Superior temporal gyrus (tissue), 1 donor: Measurements from ENCODE around the gene C2CD4D.
"Not testable (repeated sequence)": the region's sequence is repeated elsewhere in the genome, so short reads cannot be mapped to it uniquely, and the experiment has no call there.

Source experiments
- DNase-seq: peaks from one replicate; pipeline ENCODE4 v3.0.0-alpha.2; 2016; ENCODE audit errors: extremely low spot score

C2CD4D gene

GRCh38 chr1:151858886-151859665 is 19.5 kb upstream of the C2CD4D start:
- DNase-seq: no peak

- no peak for DNase-seq
Measured at GRCh38 chr1:151858030-151858746, 18.6 kb upstream of the C2CD4D start.

- DNase-seq: no peak
Measured at GRCh38 chr1:151855933-151856332, 16.3 kb upstream of the C2CD4D start.

- not testable (repeated sequence) for DNase-seq
Measured at GRCh38 chr1:151855516-151855915, 15.9 kb upstream of the C2CD4D start.

- DNase-seq: no peak
Measured at GRCh38 chr1:151854658-151855057, 15.0 kb upstream of the C2CD4D start.

- no peak for DNase-seq
Measured at GRCh38 chr1:151853411-151853943, 13.9 kb upstream of the C2CD4D start, which contains the start of gene THEM5. Gene THEM5, minus strand, starts transcription at chr1:151853712. Its CDS starts 147 bp downstream, at chr1:151853565.

GRCh38 chr1:151852733-151853132 is 13.1 kb upstream of the C2CD4D start:
- DNase-seq: no peak

- DNase-seq: no peak
Measured at GRCh38 chr1:151851886-151852285, 12.3 kb upstream of the C2CD4D start.

GRCh38 chr1:151849871-151850270 is 10.3 kb upstream of the C2CD4D start:
- DNase-seq: no peak

- no peak for DNase-seq
Measured at GRCh38 chr1:151849126-151849525, 9.5 kb upstream of the C2CD4D start.

- DNase-seq: no peak
Measured at GRCh38 chr1:151847867-151848596, 8.4 kb upstream of the C2CD4D start.

- no peak for DNase-seq
Measured at GRCh38 chr1:151846686-151847237, 7.1 kb upstream of the C2CD4D start.

GRCh38 chr1:151846062-151846568 is 6.5 kb upstream of the C2CD4D start:
- no peak for DNase-seq

GRCh38 chr1:151843398-151843797 is 3.8 kb upstream of the C2CD4D start:
- no peak for DNase-seq

GRCh38 chr1:151841141-151841540 is 1.5 kb upstream of the C2CD4D start:
- DNase-seq: peak; percentile 31

GRCh38 chr1:151840421-151840820 is 801 bp upstream of the C2CD4D start:
- peak; percentile 52 for DNase-seq

- DNase-seq: no peak
Measured at GRCh38 chr1:151839082-151839412, 573 bp downstream of the C2CD4D start.

- DNase-seq: no peak
Measured at GRCh38 chr1:151838222-151839081, 1.2 kb downstream of the C2CD4D start.

GRCh38 chr1:151837884-151838221 is 1.8 kb downstream of the C2CD4D start:
- no peak for DNase-seq

- DNase-seq: no peak
Measured at GRCh38 chr1:151837197-151837596, 2.4 kb downstream of the C2CD4D start.

- DNase-seq: no peak
Measured at GRCh38 chr1:151835596-151835995, 4.0 kb downstream of the C2CD4D start.
